Hepatocyte (in vitro differentiated cells): ENCODE results near the gene NPAS3.

Experiments
- EZH2 ChIP-seq: fragments of 200-600 bp; sonication (generic); IDR thresholded peaks from 2 replicates; pipeline ENCODE4 v1.6.1; 2016; ENCODE audit warnings: antibody characterized with exemption, mild to moderate bottlenecking, borderline replicate concordance
- EZH2phosphoT487 ChIP-seq: fragments of 200-600 bp; sonication (generic); IDR thresholded peaks from one replicate; pipeline ENCODE4 v1.6.1; 2018; ENCODE audit warnings: antibody characterized with exemption, mild to moderate bottlenecking, low read depth, moderate library complexity; ENCODE audit not compliant: unreplicated experiment, severe bottlenecking

DNA sequence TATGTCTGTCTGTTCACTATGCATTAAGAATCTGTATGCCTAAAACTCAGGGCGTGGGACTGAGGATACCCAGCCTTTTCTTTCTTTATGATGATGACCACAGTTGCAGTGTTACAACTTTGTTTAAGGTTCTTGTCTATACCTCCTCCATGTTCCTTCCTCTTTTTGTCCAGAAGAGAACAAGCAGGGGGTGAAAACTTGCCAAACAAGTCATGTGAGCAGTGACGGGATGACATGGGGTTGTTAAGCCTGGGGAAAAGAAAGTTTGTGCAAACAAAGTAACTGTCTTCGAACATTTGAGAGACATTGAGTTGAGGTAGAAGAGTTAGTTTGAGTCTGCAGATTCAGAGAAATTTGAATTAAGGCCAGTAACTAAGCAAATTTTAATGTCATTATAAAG lies 505.5 kb downstream of the NPAS3 start:
- TF ChIP-seq EZH2 (no peak), EZH2phosphoT487 (no peak)
